Stimulated activated CD4-positive, alpha-beta T cell treated with anti-CD3 and anti-CD28 coated beads, TNF-alpha, amount 100 ng/mL, for 48 hours (primary cell): ENCODE measurements around the gene NAT9.

Source experiments
- DNase-seq, 3 donors: peaks; one replicate each; pipeline ENCODE4 v3.0.0-alpha.2; 2020; ENCODE audit warnings: low read depth in 3 of 3

Gene NAT9

GRCh38 chr17:74728702-74729075 lies 47.5 kb downstream of the NAT9 start:
- no peak for DNase-seq

- DNase-seq, result no peak
Measured at GRCh38 chr17:74728033-74728701, 48.0 kb downstream of the NAT9 start.

- DNase-seq, result no peak
Measured at GRCh38 chr17:74725111-74725510, 51.0 kb downstream of the NAT9 start.

GRCh38 chr17:74723891-74724290 lies 52.3 kb downstream of the NAT9 start:
- no peak for DNase-seq

GRCh38 chr17:74722782-74723181 lies 53.4 kb downstream of the NAT9 start:
- no peak for DNase-seq
